SH-SY5Y (cell line): Measurements from ENCODE around the gene SNX9.

Experiments used
- GATA2 ChIP-seq: IDR thresholded peaks from 2 replicates; pipeline ENCODE4 v1.6.1; 2011; ENCODE audit warnings: mild to moderate bottlenecking, low read depth, low read length
- GATA3 ChIP-seq: IDR thresholded peaks from 2 replicates; pipeline ENCODE4 v1.6.1; 2011; ENCODE audit warnings: low read depth, mild to moderate bottlenecking, low read length, moderate library complexity

Gene SNX9

GRCh38 chr6:157813191-157813590 is 9.9 kb upstream of the SNX9 start:
- TF ChIP-seq GATA3 (no peak), GATA2 (no peak)

GRCh38 chr6:157813750-157814455 is 9.1 kb upstream of the SNX9 start:
- TF ChIP-seq GATA2: no peak
- TF ChIP-seq GATA3: no peak

GRCh38 chr6:157814883-157815282 is 8.2 kb upstream of the SNX9 start:
- TF ChIP-seq GATA2: no peak
- no peak for TF ChIP-seq GATA3

GRCh38 chr6:157821342-157822033 is 1.6 kb upstream of the SNX9 start:
- TF ChIP-seq GATA3 (no peak), GATA2 (no peak)

GRCh38 chr6:157822245-157823000 is 623 bp upstream of the SNX9 start:
- TF ChIP-seq GATA3 (no peak), GATA2 (no peak)

- TF ChIP-seq GATA2 (no peak), GATA3 (no peak)
Observed at GRCh38 chr6:157823528-157824370, 703 bp downstream of the SNX9 start.

- TF ChIP-seq GATA2 (no peak), GATA3 (no peak)
Observed at GRCh38 chr6:157825243-157825904, 2.3 kb downstream of the SNX9 start.

GRCh38 chr6:157830354-157831017 is 7.4 kb downstream of the SNX9 start:
- TF ChIP-seq GATA3: no peak
- TF ChIP-seq GATA2: no peak

GRCh38 chr6:157831018-157831369 is 7.9 kb downstream of the SNX9 start:
- TF ChIP-seq GATA2 (no peak), GATA3 (no peak)

GRCh38 chr6:157831424-157832249 is 8.6 kb downstream of the SNX9 start:
- TF ChIP-seq GATA3 (no peak), GATA2 (no peak)

GRCh38 chr6:157832250-157832967 is 9.4 kb downstream of the SNX9 start:
- TF ChIP-seq GATA2 (no peak), GATA3 (no peak)

- TF ChIP-seq GATA3 (no peak), GATA2 (no peak)
Observed at GRCh38 chr6:157834549-157834948, 11.5 kb downstream of the SNX9 start.
